Hematopoietic multipotent progenitor cell (in vitro differentiated cells): ENCODE measurements around the gene CSF2RB. TPM values are rescaled to one million over a fixed set of nuclear protein-coding genes. Genes with fewer than 3 reads are reported as not detected.

Source experiments
- DNase-seq, 3 donors: peaks; one replicate each; pipeline ENCODE4 v3.0.0-alpha.2; 2011 to 2015; ENCODE audit warnings: low read depth in 2 of 3, low spot score in 2 of 3
- total RNA-seq: library from RNA; depleted of rRNA; stranded (reverse); fragments of >200 nt; gene quantifications from one replicate; pipeline ENCODE4 v1.2.3, GENCODE V29; 2012

CSF2RB gene
- total RNA-seq, 1 donor, result 132 TPM

DNA sequence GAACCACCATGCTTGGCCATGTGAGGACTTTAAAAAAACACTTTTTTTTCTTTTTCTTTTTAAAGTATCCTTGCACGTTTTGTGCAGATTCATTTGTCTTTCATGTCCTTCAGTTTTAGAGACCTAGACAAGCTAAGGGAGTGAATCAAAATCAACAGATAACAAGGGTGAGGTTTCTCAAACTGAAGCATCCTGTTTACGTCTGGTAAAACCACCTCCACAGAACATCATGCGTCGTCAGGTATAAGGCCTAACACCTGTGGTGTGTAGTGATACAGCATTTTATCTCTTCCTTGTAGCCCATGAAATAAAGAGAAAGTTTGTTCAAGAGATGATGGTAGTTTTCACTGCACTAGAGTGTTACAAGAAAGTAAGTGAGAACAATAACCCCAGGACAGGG is 26.3 kb upstream of the CSF2RB start:
- DNase-seq, result no peak

DNA sequence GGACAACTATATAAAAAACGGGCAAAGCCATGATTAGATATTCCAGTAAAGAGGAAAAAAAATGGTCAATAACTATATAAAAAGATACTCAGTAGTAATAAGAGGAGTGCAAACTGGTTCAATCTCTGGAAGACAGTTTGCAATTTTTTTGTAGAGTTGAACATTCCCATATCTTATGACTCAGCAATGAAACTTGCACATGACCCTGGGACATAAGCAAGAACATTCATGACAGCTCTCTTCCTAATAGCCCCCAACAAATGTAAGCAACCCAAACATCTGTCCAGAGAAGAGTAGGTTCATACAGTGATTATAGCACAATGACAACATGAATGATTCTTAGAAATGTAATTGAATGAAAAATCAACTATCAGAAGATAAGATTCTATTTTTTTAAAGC is 21.8 kb upstream of the CSF2RB start:
- DNase-seq, result no peak

DNA sequence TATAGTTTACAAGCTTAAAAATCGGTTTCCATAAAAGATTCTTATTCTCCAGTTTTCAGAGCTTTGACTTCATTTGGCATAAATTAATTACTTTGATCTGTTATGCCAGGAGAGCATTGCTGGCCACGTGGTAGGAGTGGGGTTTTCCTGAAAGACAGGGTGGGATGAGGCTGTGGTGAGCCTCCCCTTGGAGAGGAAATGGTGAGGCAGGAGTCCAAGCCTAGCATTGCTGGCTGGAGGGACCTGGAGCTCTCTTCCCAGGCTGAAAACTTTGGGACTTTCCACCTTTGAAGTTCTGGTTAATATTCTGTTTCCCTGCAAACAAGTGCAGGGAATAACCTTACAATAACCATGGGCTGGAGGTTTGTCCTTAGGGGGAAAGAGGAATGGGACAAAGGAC is 21.1 kb upstream of the CSF2RB start:
- DNase-seq, result no peak

GRCh38 chr22:36893262-36893661 is 20.2 kb upstream of the CSF2RB start:
- no peak for DNase-seq

DNA sequence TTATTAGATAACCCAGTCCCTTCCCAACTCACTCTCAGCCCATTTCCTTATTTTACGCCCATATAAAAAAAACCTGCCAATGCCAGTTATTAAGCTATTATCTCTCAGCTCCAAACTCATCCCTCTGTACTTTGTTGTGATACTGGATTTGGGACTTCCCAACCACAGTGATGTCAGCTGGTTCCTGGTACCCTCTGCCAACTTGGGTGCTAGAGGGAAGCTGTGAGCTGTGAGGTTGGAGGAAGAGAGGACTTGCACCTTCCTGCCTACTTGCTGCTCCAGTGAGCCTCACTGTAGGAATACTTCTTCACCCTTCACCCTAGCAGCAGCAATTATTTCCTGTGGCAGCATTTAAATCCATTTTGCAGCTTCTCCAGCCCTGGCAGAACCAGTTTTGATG is 19.2 kb upstream of the CSF2RB start:
- DNase-seq, result no peak

DNA sequence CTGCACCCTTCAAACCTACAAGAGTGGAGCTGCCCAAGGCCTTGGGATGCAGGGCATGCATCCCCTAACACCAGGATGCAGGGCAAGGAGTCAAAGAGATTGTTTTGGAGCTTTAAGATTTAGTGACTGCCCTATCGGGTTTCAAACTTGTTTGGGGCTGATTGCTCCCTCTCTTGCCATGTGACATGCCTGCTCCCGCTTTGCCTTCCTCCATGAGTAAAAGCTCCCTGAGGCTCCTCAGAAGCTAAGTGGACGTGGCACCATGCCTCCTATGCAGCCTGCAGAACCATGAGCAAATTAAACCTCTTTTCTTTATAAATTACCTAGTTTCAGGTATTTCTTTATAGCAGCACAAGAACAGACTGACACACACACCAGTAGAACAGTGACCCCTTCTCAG is 15.8 kb upstream of the CSF2RB start:
- no peak for DNase-seq

DNA sequence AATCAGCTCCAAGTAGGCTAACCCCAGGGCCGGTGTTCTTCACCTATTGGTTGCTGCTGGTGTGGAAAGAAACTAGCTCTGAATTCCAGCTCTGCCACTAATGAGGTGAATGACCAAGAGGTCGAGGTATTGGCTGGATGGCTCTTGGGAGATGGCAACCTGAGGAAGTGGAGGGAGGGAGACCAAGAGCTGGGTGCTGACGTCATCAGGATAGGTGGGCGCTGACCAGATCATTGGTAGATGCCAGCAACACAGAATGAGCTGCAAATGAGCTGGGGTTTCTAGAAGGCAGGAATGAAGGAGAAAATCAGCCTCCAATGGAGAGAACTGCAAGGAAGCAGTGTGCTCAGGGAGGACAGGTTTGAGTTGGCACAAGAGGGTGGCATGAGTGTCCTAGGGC is 14.7 kb upstream of the CSF2RB start:
- no peak for DNase-seq

- DNase-seq, result no peak
Observed at GRCh38 chr22:36899498-36899897, 13.9 kb upstream of the CSF2RB start.

GRCh38 chr22:36900225-36900624 is 13.2 kb upstream of the CSF2RB start:
- peak in 1 of 3 donors; percentile 14 for DNase-seq

DNA sequence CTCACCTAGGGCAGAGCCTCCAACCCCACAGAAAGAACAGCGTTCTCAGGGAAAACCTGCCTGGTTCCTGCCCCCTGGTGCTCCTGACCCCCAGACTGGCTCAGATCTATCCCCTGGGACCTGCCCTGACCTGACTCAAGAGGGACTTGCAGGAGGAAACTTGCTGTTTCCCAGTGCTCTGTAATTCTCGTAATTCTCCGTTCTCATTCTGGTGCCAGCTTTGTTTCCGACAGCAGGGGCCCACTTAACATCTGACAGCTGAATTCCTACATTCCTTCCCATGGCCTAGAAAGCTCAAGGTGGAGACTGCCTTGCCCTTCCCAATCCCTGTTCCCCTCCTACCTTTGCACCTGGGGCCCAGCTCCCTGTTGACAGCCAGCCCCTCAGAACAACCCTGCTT is 12.5 kb upstream of the CSF2RB start:
- no peak for DNase-seq

DNA sequence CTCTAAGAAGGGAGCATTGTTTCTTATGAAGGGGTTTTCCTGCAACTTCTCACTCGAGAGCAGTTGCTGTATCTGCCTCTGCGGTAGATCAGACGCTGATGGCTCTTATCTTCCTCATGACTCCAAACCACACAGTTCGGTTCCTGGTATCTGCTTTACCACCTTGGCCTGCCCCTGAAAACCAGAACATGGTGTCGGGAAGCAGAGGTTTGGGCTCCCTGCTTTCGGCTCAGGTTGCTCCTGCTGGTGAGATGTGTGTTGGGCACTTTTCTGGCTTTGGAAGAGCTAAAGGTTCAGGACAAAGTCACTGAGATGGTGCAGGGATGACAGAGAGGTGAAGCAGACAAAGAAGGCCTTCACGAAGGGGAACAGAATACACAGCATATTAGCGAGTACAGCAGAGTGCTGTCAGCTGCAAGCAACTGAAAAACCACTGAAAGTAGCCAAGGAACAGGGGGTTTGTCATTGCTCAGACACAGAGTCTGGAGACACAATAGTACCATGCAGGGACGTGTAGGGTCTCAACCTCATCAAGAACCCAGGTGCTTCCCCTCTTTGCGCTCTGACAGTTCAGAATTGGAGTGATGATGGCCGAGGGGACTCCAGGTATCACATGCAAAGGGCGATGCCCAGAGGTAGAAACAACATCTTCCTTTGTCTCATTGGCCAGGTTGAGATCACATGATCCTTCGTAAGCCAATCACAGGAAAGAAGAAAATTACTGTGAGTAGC is 11.9 kb upstream of the CSF2RB start:
- peak in 2 of 3 donors; percentile 62 to 80 for DNase-seq

- peak in 1 of 3 donors; percentile 32 for DNase-seq
Observed at GRCh38 chr22:36902143-36902926, 11.1 kb upstream of the CSF2RB start.

DNA sequence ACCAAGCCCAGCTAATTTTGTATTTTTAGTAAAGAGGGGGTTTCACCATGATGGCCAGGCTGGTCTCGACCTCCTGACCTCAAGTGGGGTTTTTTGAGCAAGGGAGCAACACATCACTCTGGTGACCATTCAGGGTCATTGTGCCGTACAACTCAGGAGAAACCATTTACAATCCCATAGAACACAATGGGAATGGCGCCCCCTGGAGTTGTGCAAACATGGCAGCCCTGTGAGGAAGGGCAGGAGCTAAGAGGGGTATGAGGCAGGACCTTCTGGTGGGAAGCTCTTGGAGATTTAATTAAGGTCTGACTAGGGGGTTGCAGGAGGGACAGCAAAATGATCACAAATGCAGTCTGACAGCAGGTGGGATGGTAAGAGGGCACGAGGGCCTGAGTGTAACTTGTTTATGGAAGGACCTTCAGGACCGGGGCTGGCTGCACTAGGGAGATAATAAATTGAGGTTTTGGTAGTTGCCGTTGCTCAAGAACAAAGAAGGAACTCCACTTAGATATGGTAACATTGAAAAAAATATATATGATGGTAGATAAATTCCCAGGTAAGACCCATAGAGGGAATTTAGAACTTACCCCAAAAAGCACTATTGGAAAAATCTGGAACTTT is 9.1 kb upstream of the CSF2RB start:
- DNase-seq, result peak in 2 of 3 donors; percentile 54 to 69

GRCh38 chr22:36907253-36908195 is 5.9 kb upstream of the CSF2RB start:
- no peak for DNase-seq

DNA sequence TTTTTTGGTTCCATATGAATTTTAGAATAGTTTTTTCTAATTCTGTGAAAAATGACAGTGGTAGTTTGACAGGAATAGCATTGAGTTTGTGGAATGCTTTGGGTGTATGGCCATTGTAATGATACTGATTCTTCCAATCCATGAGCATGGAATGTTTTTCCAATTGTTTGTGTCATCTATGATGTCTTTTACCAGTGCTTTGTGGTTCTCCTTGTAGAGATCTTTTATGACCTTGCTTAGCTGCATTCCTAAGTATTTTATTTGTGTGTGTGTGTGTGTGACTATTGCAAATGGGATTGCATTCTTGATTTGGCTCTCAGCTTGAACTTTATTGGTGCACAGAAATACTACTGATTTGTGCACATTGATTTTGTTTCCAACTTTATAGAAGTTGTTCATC is 3.0 kb upstream of the CSF2RB start:
- no peak for DNase-seq

GRCh38 chr22:36911887-36912661 is 1.4 kb upstream of the CSF2RB start:
- DNase-seq, result no peak

DNA sequence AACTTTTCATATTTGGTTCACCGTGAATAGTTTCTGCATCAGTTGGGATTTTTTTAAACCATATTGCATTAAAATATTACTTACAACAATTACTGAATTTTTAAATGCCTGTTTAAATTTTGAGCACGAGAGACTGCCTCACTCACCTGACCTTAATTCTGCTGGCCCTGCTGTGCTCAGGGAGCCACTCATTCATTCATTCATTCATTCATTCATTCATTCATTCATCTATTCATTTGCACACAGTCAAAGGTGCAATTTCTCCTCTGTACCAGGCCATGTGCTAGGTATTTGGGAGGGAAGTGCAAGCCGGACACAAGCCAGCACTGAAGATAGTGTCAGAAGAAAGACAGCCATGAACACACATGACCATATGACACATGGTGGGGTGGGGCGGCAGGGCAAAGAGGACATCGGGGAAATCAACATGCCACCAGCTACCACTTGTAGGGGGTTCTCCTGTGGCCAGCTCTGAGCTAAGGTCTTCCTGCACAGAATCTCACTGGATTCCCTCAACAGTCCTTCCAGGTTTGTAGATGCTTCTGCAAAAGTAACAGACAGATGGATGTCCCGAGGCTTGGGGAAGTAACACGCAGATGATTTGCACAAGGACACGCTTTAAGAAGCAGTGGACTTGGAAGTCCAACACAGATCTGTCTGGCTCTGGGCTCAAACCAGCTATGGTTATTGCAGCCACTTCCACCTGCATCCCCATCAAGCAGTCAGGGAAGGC is 568 bp upstream of the CSF2RB start:
- DNase-seq, result no peak

DNA sequence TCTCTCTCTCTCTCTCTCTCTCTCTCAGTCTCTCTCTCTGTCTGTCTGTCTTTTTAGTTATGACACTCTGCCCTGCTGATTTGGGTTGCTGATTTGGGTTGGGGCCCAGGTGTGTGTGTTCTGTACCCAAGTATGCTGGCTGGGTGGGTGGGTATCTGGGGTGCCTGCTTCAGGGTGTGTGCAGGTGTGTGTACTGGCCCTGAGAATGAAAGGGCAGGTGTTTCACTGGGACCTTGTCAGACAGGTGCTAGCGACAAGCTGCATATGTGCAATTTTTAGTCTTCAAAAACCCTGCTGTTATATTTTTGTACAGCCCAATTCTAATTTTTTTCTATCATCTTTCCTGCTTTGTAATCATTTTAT is 943 bp downstream of the CSF2RB start:
- DNase-seq, result no peak

- no peak for DNase-seq
Observed at GRCh38 chr22:36916034-36916433, 2.6 kb downstream of the CSF2RB start.
